Endothelial cell of umbilical vein (primary cell): ENCODE data around the gene ARMH4. TPM values are rescaled to one million over a fixed set of nuclear protein-coding genes. Genes with fewer than 3 reads are reported as not detected.

Source experiments
- BruUV-seq: library from RNA; stranded (reverse); fragments of 400-500 nt; replicated peaks from 2 replicates; lab custom pipeline; 2021; lab: Mats Ljungman, UMichigan
- CTCF ChIA-PET: fragments of 300-600, 350-600 bp; sonication (Branson Sonifier 250); formaldehyde crosslinking; loops from one replicate; lab custom pipeline; 2021; ENCODE audit warnings: antibody characterized with exemption, inconsistent platforms; lab: Charles Lee
- POLR2A ChIA-PET: fragments of 300-600, 350-600 bp; sonication (Branson Sonifier 250); formaldehyde crosslinking; loops from one replicate; lab custom pipeline; 2021; ENCODE audit warnings: antibody characterized with exemption, inconsistent platforms; lab: Charles Lee
- DNase-seq: peaks from one replicate; pipeline ENCODE4 v3.0.0-alpha.2; 2011; ENCODE audit warnings: low read depth, low spot score
- FAIRE-seq: peaks from 2 replicates; lab custom pipeline; 2011; peaks lifted over from hg19 to GRCh38; lab: Jason Lieb, UNC
- H2AFZ ChIP-seq: 2 replicates; pipeline ENCODE4 v1.6.0; 2012; ENCODE audit warnings: low read depth, low read length, control low read depth, inconsistent platforms
- H3K27ac ChIP-seq: 2 replicates; pipeline ENCODE4 v1.5.1; 2011; ENCODE audit warnings: low read depth, mild to moderate bottlenecking, control low read depth, low read length, moderate library complexity; ENCODE audit not compliant: insufficient read depth
- H3K27me3 ChIP-seq, 2 experiments: 2 replicates each; pipeline versions ENCODE4 v1.6.0 to v1.6.1; 2011; ENCODE audit warnings: low read length in 2 of 2, mixed read lengths in 1 of 2; ENCODE audit not compliant: control insufficient read depth in 2 of 2, insufficient read depth in 2 of 2
- H3K36me3 ChIP-seq, 2 experiments: 2 replicates in 1 of 2; 3 replicates in 1 of 2; pipeline ENCODE4 v1.5.1; 2011; ENCODE audit warnings: low read length in 2 of 2, mild to moderate bottlenecking in 1 of 2, moderate library complexity in 1 of 2; ENCODE audit not compliant: control insufficient read depth in 2 of 2, insufficient read depth in 2 of 2; ENCODE audit errors: extremely low read depth in 1 of 2
- H3K4me1 ChIP-seq: 3 replicates; pipeline ENCODE4 v1.5.1; 2011; ENCODE audit warnings: mild to moderate bottlenecking, low read length; ENCODE audit not compliant: control insufficient read depth, insufficient read depth; ENCODE audit errors: extremely low read depth
- H3K4me2 ChIP-seq: 2 replicates; pipeline ENCODE4 v1.6.1; 2011; ENCODE audit warnings: low read length, control low read depth, mixed read lengths; ENCODE audit not compliant: insufficient read depth
- H3K4me3 ChIP-seq, 3 experiments: fragments of 200-600 bp in 1 of 3; sonication (generic), shearing (Covaris generic) in 1 of 3; replicated peaks in 1 of 3; 2 replicates each; pipeline ENCODE4 v1.5.1; 2011 to 2016; ENCODE audit warnings: control low read depth in 3 of 3, low read length in 3 of 3, mild to moderate bottlenecking in 2 of 3, inconsistent platforms in 1 of 3, low read depth in 1 of 3, moderate library complexity in 1 of 3; ENCODE audit not compliant: insufficient read depth in 1 of 3
- H3K79me2 ChIP-seq: 2 replicates; pipeline ENCODE4 v1.6.0; 2012; ENCODE audit warnings: low read length, inconsistent platforms; ENCODE audit not compliant: control insufficient read depth, insufficient read depth
- H3K9ac ChIP-seq: replicated peaks from 2 replicates; pipeline ENCODE3; 2011; ENCODE audit warnings: low read length, control low read depth; ENCODE audit not compliant: insufficient read depth; ENCODE audit errors: extremely low read depth
- H3K9me1 ChIP-seq: replicated peaks from 3 replicates; pipeline ENCODE4 v1.6.0; 2011; ENCODE audit warnings: mild to moderate bottlenecking, low read length; ENCODE audit not compliant: control insufficient read depth, insufficient read depth; ENCODE audit errors: extremely low read depth
- H3K9me3 ChIP-seq: replicated peaks from 2 replicates; pipeline ENCODE4 v1.5.1; 2012; ENCODE audit warnings: low read length, inconsistent platforms; ENCODE audit not compliant: control insufficient read depth, insufficient read depth
- H4K20me1 ChIP-seq: replicated peaks from 2 replicates; pipeline ENCODE3; 2011; ENCODE audit warnings: mild to moderate bottlenecking, low read length; ENCODE audit not compliant: control insufficient read depth, insufficient read depth; ENCODE audit errors: extremely low read depth
- CTCF ChIP-seq, 2 donors: IDR thresholded peaks; 1 replicate in 1 of 2; 2 replicates in 1 of 2; pipeline ENCODE4 v1.5.1; 2011; ENCODE audit warnings: low read length in 2 of 2, mild to moderate bottlenecking in 2 of 2, moderate library complexity in 2 of 2, control low read depth in 1 of 2, inconsistent platforms in 1 of 2, low read depth in 1 of 2; ENCODE audit not compliant: insufficient read depth in 1 of 2; ENCODE audit errors: extremely low read depth in 1 of 2
- EZH2 ChIP-seq: IDR thresholded peaks from 2 replicates; pipeline ENCODE4 v1.6.1; 2012; ENCODE audit warnings: borderline replicate concordance, low read depth, mild to moderate bottlenecking, moderate library complexity, low read length, inconsistent platforms; ENCODE audit not compliant: severe bottlenecking
- FOS ChIP-seq: IDR thresholded peaks from 2 replicates; pipeline ENCODE4 v1.6.1; 2011; ENCODE audit warnings: mild to moderate bottlenecking, low read length, moderate library complexity, borderline replicate concordance; ENCODE audit not compliant: insufficient read depth
- GATA2 ChIP-seq: IDR thresholded peaks from 2 replicates; pipeline ENCODE4 v1.7.0; 2011; ENCODE audit warnings: low read depth, mild to moderate bottlenecking, moderate library complexity, mixed read lengths, low read length; ENCODE audit not compliant: insufficient read length, insufficient read depth
- JUN ChIP-seq: IDR thresholded peaks from 2 replicates; pipeline ENCODE4 v1.6.1; 2011; ENCODE audit warnings: borderline replicate concordance, low read depth; ENCODE audit not compliant: insufficient read length, insufficient read depth
- MYC ChIP-seq: IDR thresholded peaks from one replicate; pipeline ENCODE4 v1.6.1; 2011; ENCODE audit warnings: mild to moderate bottlenecking, low read depth, low read length
- POLR2A ChIP-seq: IDR thresholded peaks from 2 replicates; pipeline ENCODE4 v1.6.1; 2012; ENCODE audit warnings: low read depth, mild to moderate bottlenecking, control low read depth, low read length
- POLR2AphosphoS5 ChIP-seq: IDR thresholded peaks from 2 replicates; pipeline ENCODE4 v1.6.1; 2012; ENCODE audit warnings: low read depth, mild to moderate bottlenecking, control low read depth, low read length, moderate library complexity; ENCODE audit not compliant: insufficient read depth
- dilution Hi-C: fragments of 300-500 bp; cut with MboI; formaldehyde crosslinking; loops from one replicate; pipeline ENCODE4 v1.15.0; 2019; ENCODE audit warnings: low sequenced_read_pairs; ENCODE audit not compliant: extremely low pct_ligation_motif_present
- intact Hi-C: fragments of 100-400 bp; cut with micrococcal nuclease; formaldehyde crosslinking; loops from one replicate; pipeline ENCODE4 v1.10.0; 2022
- polyA plus RNA-seq, 4 experiments: library from polyadenylated mRNA; depleted of rRNA in 3 of 4; stranded (reverse) in 3 of 4; unstranded in 1 of 4; fragments of >200 nt; gene quantifications; 2 replicates each; pipeline versions ENCODE4 v1.2.1 to v1.2.3, GENCODE V29; 2011 to 2012; ENCODE audit warnings: missing spikeins in 1 of 4
- total RNA-seq: library from RNA; stranded (reverse); gene quantifications from 2 replicates; pipeline ENCODE4 v1.2.3, GENCODE V29; 2021
- TF ChIP-seq, protein P1 (sequence below): IDR thresholded peaks from 2 replicates; pipeline ENCODE4 v1.6.1; 2011; ENCODE audit not compliant: insufficient read depth, insufficient read length

Gene ARMH4
- total and polyA plus RNA-seq, 2 donors (not counting 3 experiments of a cell fraction or from before 2014, with no cell fraction given) = 1.1 to 3.0 TPM

- Histone ChIP-seq H3K27ac (no peak overlapping the region), H3K4me3 (no peak overlapping the region), H3K9ac (no peak overlapping the region), H4K20me1 (no peaks in the 10 kb centered on the region), H3K79me2 (no peaks in the 10 kb centered on the region), H3K4me2 (no peak overlapping the region), H2AFZ (no peak overlapping the region), H3K9me3 (no peaks in the 10 kb centered on the region), H3K27me3 (no peaks in the 10 kb centered on the region), H3K9me1 (no peaks in the 10 kb centered on the region), H3K4me1 (no peaks in the 10 kb centered on the region), H3K36me3 (no peaks in the 10 kb centered on the region)
- FAIRE-seq = no peak
- dilution Hi-C loops = no loop called here
- CTCF ChIA-PET = no interaction called here
- intact Hi-C loops = no loop called here
- DNase-seq = no peak
- no peak for TF ChIP-seq POLR2A
- TF ChIP-seq, protein P1, sequence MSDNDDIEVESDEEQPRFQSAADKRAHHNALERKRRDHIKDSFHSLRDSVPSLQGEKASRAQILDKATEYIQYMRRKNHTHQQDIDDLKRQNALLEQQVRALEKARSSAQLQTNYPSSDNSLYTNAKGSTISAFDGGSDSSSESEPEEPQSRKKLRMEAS = no peak
- TF ChIP-seq MYC = no peak
- no peak for TF ChIP-seq POLR2AphosphoS5
- no peak for TF ChIP-seq GATA2
- no peak for TF ChIP-seq CTCF (IDR thresholded peaks at IDR 0.05; ENCODE audit: extremely low read depth in 1 of 2, insufficient read depth in 1 of 2, low read depth in 1 of 2, low read length in 2 of 2)
- no peak for TF ChIP-seq EZH2
- TF ChIP-seq JUN = no peak
- no peak for TF ChIP-seq FOS
- POLR2A ChIA-PET = no interaction called here
- no TSS peak for BruUV-seq
Observed at GRCh38 chr14:57999471-57999870, 152.5 kb downstream of the ARMH4 start.
